Osteocyte (in vitro differentiated cells): ENCODE measurements around the gene PITPNC1. TPM values are rescaled to one million over a fixed set of nuclear protein-coding genes. Genes with fewer than 3 reads are reported as not detected.
A peak's percentile ranks its signal among the peaks of the same experiment; 100 is the strongest.
"Not testable (repeated sequence)": the region's sequence is repeated elsewhere in the genome, so short reads cannot be mapped to it uniquely, and the experiment has no call there.

Source experiments
- DNase-seq: peaks from one replicate; pipeline ENCODE4 v3.0.0; 2021; ENCODE audit warnings: mixed read lengths; ENCODE audit not compliant: unreplicated experiment; ENCODE audit errors: extremely low spot score
- H3K27ac Mint-ChIP-seq: one replicate; pipeline ENCODE4 v1.8.0; 2021; ENCODE audit warnings: mild to moderate bottlenecking, mixed read lengths; ENCODE audit not compliant: unreplicated experiment
- H3K27me3 Mint-ChIP-seq: one replicate; pipeline ENCODE4 v1.8.0; 2021; ENCODE audit warnings: mixed read lengths; ENCODE audit not compliant: unreplicated experiment
- H3K36me3 Mint-ChIP-seq: one replicate; pipeline ENCODE4 v1.8.0; 2021; ENCODE audit warnings: mixed read lengths; ENCODE audit not compliant: unreplicated experiment
- H3K4me1 Mint-ChIP-seq: one replicate; pipeline ENCODE4 v1.8.0; 2021; ENCODE audit warnings: mixed read lengths; ENCODE audit not compliant: unreplicated experiment
- H3K4me3 Mint-ChIP-seq: one replicate; pipeline ENCODE4 v1.8.0; 2021; ENCODE audit warnings: mild to moderate bottlenecking, moderate library complexity, mixed read lengths; ENCODE audit not compliant: unreplicated experiment
- H3K9me3 Mint-ChIP-seq: one replicate; pipeline ENCODE4 v1.8.0; 2021; ENCODE audit warnings: mixed read lengths; ENCODE audit not compliant: unreplicated experiment
- CTCF ChIP-seq: fragments of 200-600 bp; sonication (generic); IDR thresholded peaks from 2 replicates; pipeline ENCODE4 v1.5.0; 2021; ENCODE audit warnings: antibody characterized with exemption, mild to moderate bottlenecking, moderate library complexity
- total RNA-seq: library from RNA; stranded (reverse); gene quantifications from 2 replicates; pipeline ENCODE4 v1.2.1, GENCODE V29; 2021

PITPNC1 gene
- total RNA-seq, 1 donor from 2014 or later: 18.0 TPM

GRCh38 chr17:67625971-67626370, 248.9 kb downstream of the PITPNC1 start:
- Mint-ChIP-seq H3K27me3 (no peaks in the 10 kb centered on the region), H3K36me3 (no peaks in the 10 kb centered on the region), H3K9me3 (no peaks in the 10 kb centered on the region), H3K27ac (no peak overlapping the region), H3K4me3 (no peak overlapping the region), H3K4me1 (peaks cover 3% of the 10 kb centered on the region)
- no peak for TF ChIP-seq CTCF
- no peak for DNase-seq

GRCh38 chr17:67628580-67629013, 251.5 kb downstream of the PITPNC1 start:
- Mint-ChIP-seq H3K4me3 (no peak overlapping the region), H3K4me1 (peaks cover 3% of the 10 kb centered on the region), H3K9me3 (no peaks in the 10 kb centered on the region), H3K36me3 (peaks cover 9% of the 10 kb centered on the region), H3K27me3 (no peaks in the 10 kb centered on the region), H3K27ac (no peak overlapping the region)
- TF ChIP-seq CTCF: no peak
- no peak for DNase-seq

GRCh38 chr17:67629971-67630320, 252.9 kb downstream of the PITPNC1 start:
- Mint-ChIP-seq H3K4me1 (peaks cover 3% of the 10 kb centered on the region), H3K27me3 (no peaks in the 10 kb centered on the region), H3K27ac (no peak overlapping the region), H3K36me3 (peaks cover 14% of the 10 kb centered on the region), H3K4me3 (no peak overlapping the region), H3K9me3 (no peaks in the 10 kb centered on the region)
- no peak for DNase-seq
- TF ChIP-seq CTCF: peak; percentile 65

- H3K36me3 Mint-ChIP-seq: peaks cover 14% of the 10 kb centered on the region
- DNase-seq, H3K4me1 Mint-ChIP-seq, H3K4me3 Mint-ChIP-seq, H3K27ac Mint-ChIP-seq, H3K9me3 Mint-ChIP-seq, H3K27me3 Mint-ChIP-seq: not testable (repeated sequence)
Observed at GRCh38 chr17:67630836-67631235, 253.8 kb downstream of the PITPNC1 start.

- no peak for TF ChIP-seq CTCF
- peaks cover 14% of the 10 kb centered on the region for H3K36me3 Mint-ChIP-seq
- H3K27ac Mint-ChIP-seq: no peak overlapping the region
- no peaks in the 10 kb centered on the region for H3K9me3 Mint-ChIP-seq
- H3K4me3 Mint-ChIP-seq: no peak overlapping the region
- no peak for DNase-seq
- no peaks in the 10 kb centered on the region for H3K27me3 Mint-ChIP-seq
- peaks cover 3% of the 10 kb centered on the region for H3K4me1 Mint-ChIP-seq
Observed at GRCh38 chr17:67632141-67632540, 255.1 kb downstream of the PITPNC1 start.

- Mint-ChIP-seq H3K4me3 (no peak overlapping the region), H3K27me3 (no peaks in the 10 kb centered on the region), H3K27ac (no peak overlapping the region), H3K4me1 (peaks cover 3% of the 10 kb centered on the region), H3K36me3 (peaks cover 14% of the 10 kb centered on the region), H3K9me3 (no peaks in the 10 kb centered on the region)
- DNase-seq: no peak
- no peak for TF ChIP-seq CTCF
Observed at GRCh38 chr17:67633751-67634211, 256.7 kb downstream of the PITPNC1 start.
